Colonic mucosa (tissue), 4 donors: ENCODE data around the gene USB1. TPM values are rescaled to one million over a fixed set of nuclear protein-coding genes. Genes with fewer than 3 reads are reported as not detected.

Source experiments
- DNase-seq: peaks from one replicate; pipeline ENCODE4 v3.0.0-alpha.2; 2020
- H3K27ac ChIP-seq: fragments of 200-600 bp; one replicate; pipeline ENCODE4 v1.8.0; 2021
- H3K27me3 ChIP-seq: fragments of 200-600 bp; one replicate; pipeline ENCODE4 v1.8.0; 2021
- H3K36me3 ChIP-seq: fragments of 200-600 bp; one replicate; pipeline ENCODE4 v1.8.0; 2021
- H3K4me1 ChIP-seq: fragments of 200-600 bp; one replicate; pipeline ENCODE4 v1.8.0; 2021; ENCODE audit warnings: mild to moderate bottlenecking
- H3K4me3 ChIP-seq: fragments of 200-600 bp; one replicate; pipeline ENCODE4 v1.8.0; 2021
- H3K9ac ChIP-seq, 2 donors: one replicate each; pipeline ENCODE4 v1.7.0; 2013; ENCODE audit warnings: control low read depth in 2 of 2, low read depth in 2 of 2, low read length in 2 of 2
- H3K9me3 ChIP-seq: fragments of 200-600 bp; one replicate; pipeline ENCODE4 v1.8.0; 2021
- intact Hi-C: fragments of 100-400 bp; cut with DNase I; formaldehyde crosslinking; loops from one replicate; pipeline ENCODE4 v1.14.1; 2022
- total RNA-seq, 2 donors: library from RNA; stranded (reverse); fragmentation: NEBNext Ultra II Directional in 1 of 2; extraction: Animal tissue kit (Norgen Biotek cat#: 25700) in 1 of 2; gene quantifications; one replicate each; pipeline ENCODE4 v1.2.1, GENCODE V29; 2021
- TF ChIP-seq, protein P1 (sequence below): fragments of 200-600 bp; IDR thresholded peaks from one replicate; pipeline ENCODE4 v1.8.0; 2022; ENCODE audit warnings: antibody characterized with exemption, mild to moderate bottlenecking
- donor health status: healthy.
- donor health status: DM: no; HTN: no; CAD: no.
- donor health status: DM: no; HTN: no; CAD: no.

Gene USB1
- total RNA-seq, 2 donors from 2014 or later: 34.2 to 49.8 TPM

DNA sequence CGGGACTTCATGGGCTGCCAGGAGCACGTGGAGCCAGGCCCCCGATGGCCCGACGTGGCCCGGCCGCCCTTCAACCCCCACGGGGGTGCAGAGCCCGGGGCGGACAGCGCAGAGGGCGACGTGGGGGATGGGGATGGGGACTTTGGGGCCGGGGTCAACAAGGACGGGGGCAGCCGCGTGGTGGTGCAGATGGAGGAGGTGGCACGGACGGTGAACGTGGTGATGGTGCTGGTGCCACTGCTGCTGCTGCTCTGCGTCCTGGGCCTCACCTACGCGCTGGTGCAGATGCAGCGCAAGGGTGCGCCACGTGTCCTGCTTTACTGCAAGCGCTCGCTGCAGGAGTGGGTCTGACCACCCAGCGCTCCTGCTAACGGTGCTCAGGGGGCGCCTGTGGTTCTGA lies 43.9 kb downstream of the USB1 start:
- no peak overlapping the region for H3K27ac ChIP-seq
- intact Hi-C loops: no loop called here
- DNase-seq: no peak
- peaks cover 3% of the 10 kb centered on the region for H3K36me3 ChIP-seq
- no peaks in the 10 kb centered on the region for H3K4me1 ChIP-seq
- no peak overlapping the region for H3K9ac ChIP-seq
- no peaks in the 10 kb centered on the region for H3K9me3 ChIP-seq
- TF ChIP-seq, protein P1, sequence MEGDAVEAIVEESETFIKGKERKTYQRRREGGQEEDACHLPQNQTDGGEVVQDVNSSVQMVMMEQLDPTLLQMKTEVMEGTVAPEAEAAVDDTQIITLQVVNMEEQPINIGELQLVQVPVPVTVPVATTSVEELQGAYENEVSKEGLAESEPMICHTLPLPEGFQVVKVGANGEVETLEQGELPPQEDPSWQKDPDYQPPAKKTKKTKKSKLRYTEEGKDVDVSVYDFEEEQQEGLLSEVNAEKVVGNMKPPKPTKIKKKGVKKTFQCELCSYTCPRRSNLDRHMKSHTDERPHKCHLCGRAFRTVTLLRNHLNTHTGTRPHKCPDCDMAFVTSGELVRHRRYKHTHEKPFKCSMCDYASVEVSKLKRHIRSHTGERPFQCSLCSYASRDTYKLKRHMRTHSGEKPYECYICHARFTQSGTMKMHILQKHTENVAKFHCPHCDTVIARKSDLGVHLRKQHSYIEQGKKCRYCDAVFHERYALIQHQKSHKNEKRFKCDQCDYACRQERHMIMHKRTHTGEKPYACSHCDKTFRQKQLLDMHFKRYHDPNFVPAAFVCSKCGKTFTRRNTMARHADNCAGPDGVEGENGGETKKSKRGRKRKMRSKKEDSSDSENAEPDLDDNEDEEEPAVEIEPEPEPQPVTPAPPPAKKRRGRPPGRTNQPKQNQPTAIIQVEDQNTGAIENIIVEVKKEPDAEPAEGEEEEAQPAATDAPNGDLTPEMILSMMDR: no peak
- H3K4me3 ChIP-seq: no peak overlapping the region
- no peaks in the 10 kb centered on the region for H3K27me3 ChIP-seq

DNA sequence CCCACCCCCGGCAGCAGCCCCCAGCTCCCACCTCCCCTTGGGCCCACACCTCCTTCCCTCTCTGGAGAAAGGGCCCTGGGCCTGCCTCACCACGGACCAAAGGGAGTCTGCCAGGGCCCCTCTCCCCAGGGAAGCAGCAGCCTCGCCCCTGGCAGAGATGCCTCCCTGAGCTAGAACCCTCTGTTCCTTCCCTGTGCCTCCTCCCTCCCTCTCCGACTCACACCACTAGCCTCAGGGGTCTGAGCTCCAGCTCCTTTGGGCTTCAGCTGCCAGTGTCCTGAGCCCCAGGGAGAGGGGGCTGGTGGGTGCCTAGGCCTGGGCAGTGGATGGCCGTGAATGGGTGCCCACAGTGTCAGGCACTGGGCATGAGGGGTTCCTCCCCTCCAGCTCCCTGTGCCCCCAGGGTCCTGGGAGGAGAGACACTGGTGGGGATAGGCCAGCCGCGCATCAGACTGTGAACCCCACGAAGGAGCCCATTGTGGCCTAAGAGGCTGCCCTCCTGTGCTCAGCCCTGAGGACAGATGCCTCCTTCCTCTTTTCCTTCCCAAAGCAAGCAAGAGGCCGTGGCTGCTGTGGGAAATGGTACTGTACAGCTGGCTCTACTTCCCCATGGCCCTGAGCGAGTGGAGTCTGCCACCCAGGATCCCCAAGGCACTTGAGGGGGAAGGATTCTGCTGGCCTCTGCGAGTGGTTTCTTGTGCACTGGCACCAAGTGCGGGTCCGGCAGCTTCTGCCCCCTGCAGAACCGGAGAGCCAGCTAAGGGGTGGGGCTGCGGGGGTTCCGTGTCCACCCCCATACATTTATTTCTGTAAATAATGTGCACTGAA lies 45.1 kb downstream of the USB1 start:
- H3K4me1 ChIP-seq: no peaks in the 10 kb centered on the region
- DNase-seq: no peak
- intact Hi-C loops: no loop called here
- H3K9ac ChIP-seq: peak overlapping the region in 1 of 2 donors; percentile 3
- peaks cover 3% of the 10 kb centered on the region for H3K36me3 ChIP-seq
- no peaks in the 10 kb centered on the region for H3K27me3 ChIP-seq
- H3K27ac ChIP-seq: no peak overlapping the region
- TF ChIP-seq, protein P1: no peak
- no peak overlapping the region for H3K4me3 ChIP-seq
- no peaks in the 10 kb centered on the region for H3K9me3 ChIP-seq

DNA sequence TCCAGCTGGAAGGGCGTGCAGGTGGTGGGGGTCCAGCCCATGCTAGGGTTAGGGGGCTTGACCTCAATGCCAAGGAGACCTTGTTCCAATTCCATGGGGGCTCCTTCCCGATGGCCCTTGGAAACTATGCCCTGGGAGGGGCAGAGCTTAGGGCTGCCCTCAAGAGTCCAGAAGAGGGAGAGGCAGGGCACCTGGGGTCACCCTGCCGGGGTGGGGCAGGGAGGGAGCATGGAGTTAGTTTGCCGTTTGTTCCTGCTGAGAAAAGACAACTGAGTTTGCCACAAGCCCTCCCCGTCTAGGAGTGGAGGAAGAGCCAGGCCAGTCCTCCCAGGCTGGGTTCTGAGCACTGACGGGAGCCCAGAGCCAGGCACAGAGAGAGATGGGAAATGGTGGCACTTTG lies 45.7 kb downstream of the USB1 start:
- DNase-seq: peak; percentile 35
- Histone ChIP-seq H3K27ac (no peak overlapping the region), H3K9me3 (no peaks in the 10 kb centered on the region), H3K4me3 (no peak overlapping the region), H3K27me3 (no peaks in the 10 kb centered on the region), H3K4me1 (no peaks in the 10 kb centered on the region), H3K9ac (peak overlapping the region in 1 of 2 donors; percentile 3), H3K36me3 (no peaks in the 10 kb centered on the region)
- TF ChIP-seq, protein P1: no peak
- intact Hi-C loops: no loop called here

DNA sequence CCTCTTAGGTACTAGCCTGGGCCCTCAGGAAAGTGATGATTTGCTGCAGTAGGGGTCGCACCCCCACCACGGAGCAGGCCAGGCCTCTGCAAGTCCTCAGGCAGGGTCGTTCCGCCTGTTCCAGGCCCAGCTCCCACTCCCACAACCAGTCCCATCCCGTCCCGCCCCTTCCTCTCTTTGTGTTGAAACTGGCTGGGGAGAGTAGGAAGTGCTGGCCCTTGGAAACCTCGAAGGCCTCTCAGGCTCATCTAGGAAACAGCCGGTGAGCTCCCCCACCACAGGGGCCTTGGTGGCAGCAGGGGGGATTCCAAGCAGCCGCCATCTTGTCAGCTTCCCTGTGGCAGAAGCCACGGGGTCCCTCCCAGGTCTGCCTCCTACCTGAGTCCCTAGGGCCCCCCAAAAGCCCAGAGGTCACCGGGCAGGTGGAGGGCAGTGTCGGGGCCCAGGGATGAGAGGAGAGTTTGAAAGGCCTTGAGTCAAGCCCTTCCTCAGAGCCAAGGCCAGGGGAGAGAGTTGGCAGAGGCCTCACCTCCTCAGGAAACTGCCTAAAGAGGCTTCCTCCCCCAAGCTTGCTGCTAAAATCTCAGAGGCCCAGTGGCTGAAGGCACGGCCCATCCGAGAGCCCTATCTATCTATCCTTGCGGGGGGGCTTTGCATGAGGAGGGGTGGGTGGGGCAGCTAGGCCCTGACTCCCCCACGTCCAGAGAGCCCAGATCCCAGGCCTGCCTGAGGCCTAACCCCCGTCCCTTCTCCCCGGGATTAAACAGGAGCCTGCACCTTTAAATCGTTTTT lies 46.5 kb downstream of the USB1 start:
- Histone ChIP-seq H3K36me3 (no peaks in the 10 kb centered on the region), H3K27me3 (no peaks in the 10 kb centered on the region), H3K9me3 (no peaks in the 10 kb centered on the region), H3K27ac (no peak overlapping the region), H3K4me3 (no peak overlapping the region), H3K9ac (no peak overlapping the region), H3K4me1 (no peaks in the 10 kb centered on the region)
- intact Hi-C loops: no loop called here
- TF ChIP-seq, protein P1: no peak
- DNase-seq: no peak

DNA sequence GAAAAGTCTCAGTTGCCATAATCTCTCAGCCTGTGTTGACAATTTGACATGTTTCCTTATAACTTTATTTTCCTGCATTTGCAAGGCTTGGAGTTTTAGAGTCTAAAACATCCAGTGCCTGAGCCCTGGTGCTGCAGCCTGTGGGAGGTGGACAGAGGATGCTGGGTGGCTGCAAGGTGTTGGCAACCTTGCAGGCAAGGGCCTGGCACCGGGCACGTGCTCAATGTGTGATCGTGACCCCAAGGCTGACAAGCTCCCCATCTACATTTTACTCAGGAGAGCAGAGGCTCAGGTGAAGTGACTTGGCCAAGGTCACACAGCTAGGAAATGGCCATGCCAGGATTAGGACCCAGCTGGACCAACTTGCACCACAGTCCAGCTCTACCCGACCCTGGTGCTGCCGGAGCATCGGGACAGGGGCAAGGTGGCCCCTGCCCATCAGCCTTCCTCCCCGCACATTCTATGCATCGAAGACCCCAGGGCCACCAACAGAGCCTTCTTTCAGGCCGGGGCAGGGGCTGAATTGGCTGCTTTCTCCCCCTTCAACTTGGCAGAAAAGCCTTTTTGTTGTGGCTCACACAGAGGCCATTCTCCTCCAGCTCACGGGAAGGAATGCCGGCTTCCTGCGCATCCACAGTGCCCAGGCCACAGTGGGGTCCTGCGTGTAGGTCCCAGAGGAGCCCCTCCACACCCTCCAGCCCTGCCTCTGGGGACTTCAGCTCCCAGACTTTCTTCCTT lies 47.5 kb downstream of the USB1 start:
- Histone ChIP-seq H3K27ac (no peak overlapping the region), H3K4me3 (no peak overlapping the region), H3K9ac (no peak overlapping the region), H3K36me3 (no peaks in the 10 kb centered on the region), H3K9me3 (no peaks in the 10 kb centered on the region), H3K27me3 (no peaks in the 10 kb centered on the region), H3K4me1 (no peaks in the 10 kb centered on the region)
- no peak for DNase-seq
- TF ChIP-seq, protein P1: no peak
- intact Hi-C loops: no loop called here
